IPS-NIHi7 (cell line): ENCODE measurements around the gene FKTN.
A peak's percentile ranks its signal among the peaks of the same experiment; 100 is the strongest.
"Not testable (repeated sequence)": the region's sequence is repeated elsewhere in the genome, so short reads cannot be mapped to it uniquely, and the experiment has no call there.

Source experiments
- DNase-seq: peaks from one replicate; pipeline ENCODE4 v3.0.0; 2012; ENCODE audit warnings: mixed read lengths; ENCODE audit errors: extremely low spot score

FKTN gene

DNA sequence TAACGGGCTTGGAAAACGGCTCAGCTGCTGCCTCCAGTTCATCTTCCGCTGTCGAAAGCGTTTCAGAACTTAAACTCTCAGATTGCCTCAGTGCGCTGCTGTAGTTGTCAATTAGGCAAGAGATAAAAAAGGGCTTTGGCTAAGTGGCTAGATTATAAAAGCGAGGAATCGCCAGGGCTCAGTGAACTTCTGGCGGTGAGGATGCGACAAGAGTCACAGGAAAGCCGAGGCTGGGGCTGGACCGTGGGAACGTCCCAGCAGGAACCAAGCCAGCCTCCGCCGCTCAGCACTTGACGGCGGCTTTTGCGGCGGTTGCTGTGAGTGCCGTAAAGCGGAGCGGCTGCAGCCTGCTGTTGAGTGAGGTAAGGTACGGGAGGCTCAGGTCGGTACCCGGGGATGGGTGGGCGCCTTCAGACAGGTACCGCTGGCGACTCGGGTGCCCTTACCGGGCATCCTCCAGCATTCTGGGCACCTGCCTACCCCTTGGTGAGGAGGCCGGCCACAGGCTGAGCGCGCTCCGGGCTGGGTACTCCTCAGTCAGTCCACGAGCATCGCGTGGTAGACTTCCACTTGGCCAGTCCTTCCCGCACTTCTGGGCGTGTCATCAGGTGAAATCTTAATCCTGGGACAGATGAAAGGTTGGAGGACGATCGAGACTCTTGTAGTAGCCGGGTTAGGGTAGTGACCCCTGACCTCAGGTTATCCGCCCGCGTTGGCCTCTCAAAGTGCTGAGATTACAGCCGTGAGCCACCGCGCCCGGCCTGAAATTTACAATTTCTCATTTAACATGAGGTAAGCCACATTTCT is at the start of gene FKTN:
Gene FKTN (plus strand): TSS at position 328 of the 807 bp plus-strand sequence. CDS start 16,902 bp downstream, outside the sequence.
- DNase-seq: peak; percentile 95

- no peak for DNase-seq
Observed at GRCh38 chr9:105508530-105508929, 49.4 kb upstream of the FKTN start.

DNA sequence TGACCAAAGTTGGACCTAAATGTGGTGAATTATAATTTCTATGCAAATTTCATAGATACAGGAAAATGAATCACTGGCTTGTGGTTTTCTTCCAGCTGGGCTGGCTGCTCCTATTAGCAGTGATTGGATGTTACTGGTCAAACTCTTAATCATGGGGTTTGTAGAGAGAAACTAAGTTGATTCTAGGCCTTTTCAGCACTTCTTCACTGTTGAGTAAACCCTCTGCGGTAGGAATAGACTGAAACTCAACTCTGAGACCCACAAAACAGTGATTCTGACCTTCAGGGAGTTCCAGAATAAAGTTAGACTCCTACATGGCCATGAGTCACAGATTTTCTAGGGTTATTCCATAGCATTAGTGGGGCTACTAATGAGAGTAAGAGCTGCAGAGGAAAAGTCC is 47.9 kb upstream of the FKTN start:
- no peak for DNase-seq

GRCh38 chr9:105511446-105511845 is 46.5 kb upstream of the FKTN start:
- DNase-seq: no peak

GRCh38 chr9:105515811-105516413 is 42.0 kb upstream of the FKTN start:
- DNase-seq: peak; percentile 11

- DNase-seq: not testable (repeated sequence)
Observed at GRCh38 chr9:105519710-105520369, 38.1 kb upstream of the FKTN start.

GRCh38 chr9:105520992-105521391 is 36.9 kb upstream of the FKTN start:
- DNase-seq: not testable (repeated sequence)

DNA sequence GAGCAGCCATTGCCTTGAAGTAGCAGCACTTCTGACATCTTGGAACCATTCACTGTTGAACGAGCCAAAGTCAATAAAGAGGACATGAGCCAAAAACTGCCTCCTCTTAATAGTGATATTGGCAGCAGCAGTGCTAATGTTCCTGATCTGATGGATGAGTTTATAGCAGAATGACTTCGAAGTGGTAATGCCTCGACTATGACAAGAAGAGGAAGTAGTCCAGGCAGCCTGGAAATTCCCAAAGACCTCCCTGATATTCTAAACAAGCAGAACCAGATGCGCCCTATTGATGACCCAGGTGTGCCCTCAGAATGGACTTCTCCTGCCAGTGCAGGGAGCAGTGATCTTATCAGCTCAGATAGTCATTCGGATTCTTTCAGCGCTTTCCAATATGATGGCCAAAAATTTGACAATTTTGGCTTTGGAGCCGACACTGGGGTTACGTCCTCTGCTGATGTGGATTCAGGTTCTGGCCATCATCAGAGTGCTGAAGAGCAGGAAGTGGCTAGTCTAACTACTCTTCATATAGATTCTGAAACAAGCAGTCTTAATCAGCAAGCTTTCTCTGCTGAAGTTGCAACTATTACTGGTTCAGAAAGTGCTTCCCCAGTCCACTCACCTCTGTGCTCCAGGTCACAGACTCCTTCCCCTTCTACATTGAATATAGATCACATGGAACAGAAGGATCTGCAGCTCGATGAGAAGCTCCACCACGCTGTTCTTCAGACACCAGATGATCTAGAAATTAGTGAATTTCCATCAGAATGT is 35.1 kb upstream of the FKTN start:
- DNase-seq: not testable (repeated sequence)

- no peak for DNase-seq
Observed at GRCh38 chr9:105531530-105531929, 26.4 kb upstream of the FKTN start.

DNA sequence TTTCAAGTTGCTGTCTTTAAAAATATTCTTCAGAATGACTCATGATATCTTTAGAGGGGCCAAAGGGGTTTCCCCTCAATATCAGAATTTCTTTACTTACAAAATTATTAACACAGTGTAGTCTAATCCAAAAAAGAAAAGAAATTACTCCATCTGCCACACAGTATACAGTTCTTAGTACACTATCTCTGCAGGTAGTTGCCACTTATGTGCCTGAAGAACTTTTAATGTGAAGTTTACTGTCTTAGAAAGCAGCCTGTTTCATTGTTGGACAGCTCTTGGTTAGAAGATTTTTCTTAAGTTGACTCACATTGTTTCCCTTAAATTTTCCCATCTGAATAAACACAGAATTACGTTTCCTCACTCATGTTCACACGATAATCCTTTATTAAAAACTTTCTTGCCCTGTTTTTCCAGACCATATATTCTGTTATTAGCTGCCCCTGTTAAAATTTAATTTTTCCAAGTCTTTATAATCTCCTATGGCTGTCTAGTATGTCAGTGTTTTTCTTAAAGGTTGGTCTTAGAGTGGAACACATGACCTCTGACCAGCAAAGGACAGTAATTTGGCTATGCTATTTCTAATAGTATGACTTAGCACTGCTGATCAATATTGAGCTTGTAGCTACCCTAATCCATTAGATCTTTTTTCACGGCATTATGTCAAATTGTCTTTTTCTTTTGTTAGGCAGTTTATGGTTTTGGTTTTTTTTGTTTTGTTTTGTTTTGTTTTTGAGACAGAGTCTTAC is 21.8 kb upstream of the FKTN start:
- no peak for DNase-seq

- DNase-seq: no peak
Observed at GRCh38 chr9:105539452-105539851, 18.5 kb upstream of the FKTN start.

- DNase-seq: no peak
Observed at GRCh38 chr9:105541838-105542237, 16.1 kb upstream of the FKTN start.

DNA sequence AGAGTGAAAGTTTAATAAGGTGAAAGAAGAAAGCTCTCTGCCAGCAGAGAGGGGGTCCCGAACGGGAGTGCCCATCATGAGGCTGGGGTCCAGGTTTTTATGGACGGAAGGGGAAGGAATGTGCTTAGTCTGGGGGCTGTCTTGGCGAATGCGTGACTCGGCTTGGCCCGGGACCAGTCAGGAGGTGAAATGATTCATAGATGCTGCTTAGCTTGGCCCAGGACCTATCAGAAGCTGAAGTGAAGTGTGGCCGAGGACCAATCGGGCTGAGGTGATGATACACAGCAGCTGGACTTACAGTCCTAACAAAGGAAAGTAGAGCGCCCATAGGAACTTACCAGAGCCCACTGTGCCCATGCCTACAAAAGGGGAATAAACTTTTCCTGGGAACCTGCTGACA is 3.9 kb upstream of the FKTN start:
- DNase-seq: no peak

DNA sequence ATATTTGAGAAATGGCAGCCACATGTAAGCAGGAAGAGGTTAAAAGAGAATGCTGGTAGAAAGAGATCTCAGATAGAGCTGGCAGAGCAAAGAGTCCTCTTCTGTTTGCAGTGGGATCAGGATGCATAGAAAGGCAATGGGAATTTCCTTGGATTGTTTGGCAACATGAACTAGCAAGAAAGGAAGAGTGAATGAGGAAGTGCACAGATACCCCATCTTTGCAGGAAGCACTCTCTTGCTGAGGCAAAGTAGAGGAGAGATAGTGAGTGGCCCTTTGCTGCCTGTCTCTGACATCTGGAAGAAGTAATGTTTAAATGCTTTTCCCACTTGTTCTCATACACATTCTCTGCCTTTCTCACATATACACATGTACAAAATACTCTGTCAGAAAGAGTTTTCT is 14.5 kb downstream of the FKTN start:
- DNase-seq: no peak

- DNase-seq: not testable (repeated sequence)
Observed at GRCh38 chr9:105579952-105580351, 22.0 kb downstream of the FKTN start.

DNA sequence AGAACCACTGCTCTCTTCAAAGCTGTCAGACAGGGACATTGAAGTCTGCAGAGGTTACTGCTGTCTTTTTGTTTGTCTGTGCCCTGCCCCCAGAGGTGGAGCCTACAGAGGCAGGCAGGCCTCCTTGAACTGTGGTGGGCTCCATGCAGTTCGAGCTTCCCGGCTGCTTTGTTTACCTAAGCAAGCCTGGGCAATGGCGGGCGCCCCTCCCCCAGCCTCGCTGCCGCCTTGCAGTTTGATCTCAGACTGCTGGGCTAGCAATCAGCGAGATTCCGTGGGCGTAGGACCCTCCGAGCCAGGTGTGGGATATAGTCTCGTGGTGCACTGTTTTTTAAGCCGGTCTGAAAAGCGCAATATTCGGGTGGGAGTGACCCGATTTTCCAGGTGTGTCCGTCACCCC is 23.6 kb downstream of the FKTN start:
- DNase-seq: not testable (repeated sequence)

GRCh38 chr9:105593145-105593544 is 35.2 kb downstream of the FKTN start:
- DNase-seq: no peak

GRCh38 chr9:105608721-105609598 is 51.0 kb downstream of the FKTN start:
- peak; percentile 41 for DNase-seq

GRCh38 chr9:105621001-105621400 is 63.1 kb downstream of the FKTN start:
- DNase-seq: no peak

GRCh38 chr9:105625088-105625487 is 67.2 kb downstream of the FKTN start:
- DNase-seq: no peak
